ENCODE results near the gene MTERF4. TPM values are rescaled to one million over a fixed set of nuclear protein-coding genes. Genes with fewer than 3 reads are reported as not detected.
"Not testable (repeated sequence)": the region's sequence is repeated elsewhere in the genome, so short reads cannot be mapped to it uniquely, and the experiment has no call there.

MTERF4 gene
- total RNA-seq, 1 donor from 2014 or later, result 63.5 TPM

DNA sequence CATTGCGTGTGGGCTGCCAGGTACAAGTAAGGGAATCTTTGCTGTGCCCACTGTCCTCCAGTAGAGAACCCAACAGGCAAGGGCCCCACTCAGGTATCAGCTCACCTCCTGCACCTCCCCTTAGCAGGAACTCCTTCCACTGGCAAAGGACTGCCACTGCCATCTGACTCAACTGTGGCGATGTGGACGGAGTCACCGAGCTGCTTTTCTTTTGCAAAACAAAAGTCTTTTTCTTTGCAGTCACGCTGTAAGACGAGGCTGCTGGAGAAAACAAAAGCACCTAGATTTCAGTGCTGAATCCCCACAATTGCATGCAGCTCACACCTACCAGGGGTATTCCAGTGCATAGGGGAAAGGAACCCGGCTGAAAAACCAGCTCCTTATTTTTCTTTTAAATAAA, 7.9 kb downstream of the MTERF4 start:
- Mint-ChIP-seq H3K27ac (ENCODE audit: unreplicated experiment) (no peak overlapping the region), H3K4me3 (ENCODE audit: unreplicated experiment) (no peak overlapping the region), H3K36me3 (ENCODE audit: unreplicated experiment) (peaks cover 7% of the 10 kb centered on the region), H3K9me3 (ENCODE audit: unreplicated experiment) (peaks cover 10% of the 10 kb centered on the region), H3K4me1 (ENCODE audit: low read depth, unreplicated experiment) (peaks cover 25% of the 10 kb centered on the region), H3K27me3 (ENCODE audit: unreplicated experiment) (peaks cover 10% of the 10 kb centered on the region)
- DNase-seq, result no peak
- TF ChIP-seq, protein P1, sequence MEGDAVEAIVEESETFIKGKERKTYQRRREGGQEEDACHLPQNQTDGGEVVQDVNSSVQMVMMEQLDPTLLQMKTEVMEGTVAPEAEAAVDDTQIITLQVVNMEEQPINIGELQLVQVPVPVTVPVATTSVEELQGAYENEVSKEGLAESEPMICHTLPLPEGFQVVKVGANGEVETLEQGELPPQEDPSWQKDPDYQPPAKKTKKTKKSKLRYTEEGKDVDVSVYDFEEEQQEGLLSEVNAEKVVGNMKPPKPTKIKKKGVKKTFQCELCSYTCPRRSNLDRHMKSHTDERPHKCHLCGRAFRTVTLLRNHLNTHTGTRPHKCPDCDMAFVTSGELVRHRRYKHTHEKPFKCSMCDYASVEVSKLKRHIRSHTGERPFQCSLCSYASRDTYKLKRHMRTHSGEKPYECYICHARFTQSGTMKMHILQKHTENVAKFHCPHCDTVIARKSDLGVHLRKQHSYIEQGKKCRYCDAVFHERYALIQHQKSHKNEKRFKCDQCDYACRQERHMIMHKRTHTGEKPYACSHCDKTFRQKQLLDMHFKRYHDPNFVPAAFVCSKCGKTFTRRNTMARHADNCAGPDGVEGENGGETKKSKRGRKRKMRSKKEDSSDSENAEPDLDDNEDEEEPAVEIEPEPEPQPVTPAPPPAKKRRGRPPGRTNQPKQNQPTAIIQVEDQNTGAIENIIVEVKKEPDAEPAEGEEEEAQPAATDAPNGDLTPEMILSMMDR (IDR thresholded peaks at IDR 0.05; ENCODE audit: partially characterized antibody, unreplicated experiment), result no peak

DNA sequence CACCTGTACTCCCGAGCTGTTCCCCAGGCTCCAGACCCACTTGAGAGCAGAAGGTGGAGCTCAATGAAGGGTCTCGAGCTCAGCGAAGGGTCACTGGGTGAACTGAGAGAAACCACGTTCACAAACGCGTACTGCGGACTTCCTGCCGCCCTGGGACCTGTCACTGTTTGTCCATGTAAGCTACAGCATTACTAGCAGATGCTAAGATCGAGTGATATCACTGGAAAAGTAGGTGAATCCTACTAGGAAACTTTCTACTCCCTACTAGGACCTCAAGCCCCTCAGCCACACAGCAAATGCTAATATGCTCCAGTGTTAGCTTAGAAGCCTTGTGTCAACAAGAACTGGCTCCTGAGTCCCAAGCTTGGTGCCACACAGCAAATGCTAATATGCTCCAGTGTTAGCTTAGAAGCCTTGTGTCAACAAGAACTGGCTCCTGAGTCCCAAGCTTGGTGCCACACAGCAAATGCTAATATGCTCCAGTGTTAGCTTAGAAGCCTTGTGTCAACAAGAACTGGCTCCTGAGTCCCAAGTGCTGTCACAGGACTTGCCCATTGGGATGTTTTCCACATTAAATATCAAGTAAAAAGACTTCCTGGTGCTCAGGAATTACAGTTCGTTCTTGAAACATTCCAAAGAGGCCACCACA, 8.8 kb downstream of the MTERF4 start:
- not testable (repeated sequence) for H3K9me3 Mint-ChIP-seq (ENCODE audit: unreplicated experiment)

DNA sequence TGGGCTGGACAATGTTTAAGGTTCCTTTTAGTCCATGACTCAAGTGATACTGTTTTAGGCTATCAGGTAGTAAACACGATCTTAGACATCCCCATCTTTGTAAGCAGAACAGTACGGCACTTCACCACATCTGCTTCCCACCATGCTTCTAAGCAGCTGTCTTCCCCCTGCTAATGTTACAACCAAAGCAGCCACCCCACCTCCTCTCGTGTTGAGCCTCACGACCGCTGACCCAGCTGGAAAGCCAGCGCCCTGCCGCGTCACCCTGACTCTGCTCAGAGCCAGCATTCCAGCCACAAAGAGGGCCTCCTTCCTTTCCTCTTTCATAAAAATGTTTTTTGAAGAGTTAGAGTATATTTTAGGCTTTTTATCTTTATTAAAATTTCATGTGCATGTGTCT, 9.4 kb downstream of the MTERF4 start:
- H3K36me3 Mint-ChIP-seq (ENCODE audit: unreplicated experiment), result peaks cover 3% of the 10 kb centered on the region
- peaks cover 8% of the 10 kb centered on the region for H3K9me3 Mint-ChIP-seq (ENCODE audit: unreplicated experiment)
- peak overlapping the region; percentile 45 for H3K4me3 Mint-ChIP-seq (ENCODE audit: unreplicated experiment)
- peak overlapping the region; percentile 36 for H3K27ac Mint-ChIP-seq (ENCODE audit: unreplicated experiment)
- TF ChIP-seq, protein P1 (IDR thresholded peaks at IDR 0.05; ENCODE audit: partially characterized antibody, unreplicated experiment), result no peak
- DNase-seq, result no peak
- H3K27me3 Mint-ChIP-seq (ENCODE audit: unreplicated experiment), result peaks cover 9% of the 10 kb centered on the region
- H3K4me1 Mint-ChIP-seq (ENCODE audit: low read depth, unreplicated experiment), result peaks cover 25% of the 10 kb centered on the region

More for the DNA sequence above, 8.8 kb downstream of the MTERF4 start:
- not testable (repeated sequence) for H3K27me3 Mint-ChIP-seq (ENCODE audit: unreplicated experiment); DNase-seq; H3K36me3 Mint-ChIP-seq (ENCODE audit: unreplicated experiment); H3K4me3 Mint-ChIP-seq (ENCODE audit: unreplicated experiment)
- Mint-ChIP-seq H3K4me1 (ENCODE audit: low read depth, unreplicated experiment) (peaks cover 25% of the 10 kb centered on the region), H3K27ac (ENCODE audit: unreplicated experiment) (peak overlapping the region; percentile 36)

GRCh38 chr2:241091734-241092445, 10.2 kb downstream of the MTERF4 start:
- TF ChIP-seq, protein P1 (IDR thresholded peaks at IDR 0.05; ENCODE audit: partially characterized antibody, unreplicated experiment), result no peak
- Mint-ChIP-seq H3K9me3 (ENCODE audit: unreplicated experiment) (peaks cover 8% of the 10 kb centered on the region), H3K4me3 (ENCODE audit: unreplicated experiment) (peak overlapping the region; percentile 81), H3K36me3 (ENCODE audit: unreplicated experiment) (peaks cover 3% of the 10 kb centered on the region), H3K27ac (ENCODE audit: unreplicated experiment) (peak overlapping the region; percentile 97), H3K4me1 (ENCODE audit: low read depth, unreplicated experiment) (peaks cover 25% of the 10 kb centered on the region), H3K27me3 (ENCODE audit: unreplicated experiment) (peaks cover 7% of the 10 kb centered on the region)
- DNase-seq, result peak; percentile 50

GRCh38 chr2:241091201-241091600, 10.9 kb downstream of the MTERF4 start:
- Mint-ChIP-seq H3K27me3 (ENCODE audit: unreplicated experiment) (peaks cover 7% of the 10 kb centered on the region), H3K4me1 (ENCODE audit: low read depth, unreplicated experiment) (peaks cover 25% of the 10 kb centered on the region), H3K9me3 (ENCODE audit: unreplicated experiment) (peaks cover 8% of the 10 kb centered on the region), H3K27ac (ENCODE audit: unreplicated experiment) (peak overlapping the region; percentile 97), H3K36me3 (ENCODE audit: unreplicated experiment) (peaks cover 10% of the 10 kb centered on the region), H3K4me3 (ENCODE audit: unreplicated experiment) (peak overlapping the region; percentile 81)
- DNase-seq, result no peak
- TF ChIP-seq, protein P1 (IDR thresholded peaks at IDR 0.05; ENCODE audit: partially characterized antibody, unreplicated experiment), result no peak
